ENCODE data around the gene PITPNM2.

PITPNM2 gene

GRCh38 chr12:123121670-123122069 lies 29.2 kb downstream of the PITPNM2 start:
- no peak for TF ChIP-seq ZNF274 (IDR thresholded peaks at IDR 0.05; ENCODE audit: low read depth, low read length)
- no peak overlapping the region for H3K4me3 ChIP-seq (ENCODE audit: low read length)

- no peak for TF ChIP-seq ZNF274 (IDR thresholded peaks at IDR 0.05; ENCODE audit: low read depth, low read length)
- H3K4me3 ChIP-seq (ENCODE audit: low read length) = no peak overlapping the region
Observed at GRCh38 chr12:123120452-123121166, 30.3 kb downstream of the PITPNM2 start.

GRCh38 chr12:123119808-123120207 lies 31.1 kb downstream of the PITPNM2 start:
- no peak overlapping the region for H3K4me3 ChIP-seq (ENCODE audit: low read length)
- no peak for TF ChIP-seq ZNF274 (IDR thresholded peaks at IDR 0.05; ENCODE audit: low read depth, low read length)

- no peak overlapping the region for H3K4me3 ChIP-seq (ENCODE audit: low read length)
- no peak for TF ChIP-seq ZNF274 (IDR thresholded peaks at IDR 0.05; ENCODE audit: low read depth, low read length)
Observed at GRCh38 chr12:123118497-123118896, 32.4 kb downstream of the PITPNM2 start.

- TF ChIP-seq ZNF274 (IDR thresholded peaks at IDR 0.05; ENCODE audit: low read depth, low read length) = no peak
- H3K4me3 ChIP-seq (ENCODE audit: low read length) = no peak overlapping the region
Observed at GRCh38 chr12:123115409-123116121, 35.3 kb downstream of the PITPNM2 start.

- H3K4me3 ChIP-seq (ENCODE audit: low read length) = no peak overlapping the region
- no peak for TF ChIP-seq ZNF274 (IDR thresholded peaks at IDR 0.05; ENCODE audit: low read depth, low read length)
Observed at GRCh38 chr12:123114304-123115083, 36.4 kb downstream of the PITPNM2 start.

- H3K4me3 ChIP-seq (ENCODE audit: low read length) = no peak overlapping the region
- no peak for TF ChIP-seq ZNF274 (IDR thresholded peaks at IDR 0.05; ENCODE audit: low read depth, low read length)
Observed at GRCh38 chr12:123113026-123113425, 37.9 kb downstream of the PITPNM2 start.

- TF ChIP-seq ZNF274 (IDR thresholded peaks at IDR 0.05; ENCODE audit: low read depth, low read length) = no peak
Observed at GRCh38 chr12:123111498-123112165, 39.3 kb downstream of the PITPNM2 start.

GRCh38 chr12:123109319-123109772 lies 41.5 kb downstream of the PITPNM2 start:
- TF ChIP-seq ZNF274 (IDR thresholded peaks at IDR 0.05; ENCODE audit: low read depth, low read length) = no peak
- H3K4me3 ChIP-seq (ENCODE audit: low read length) = no peak overlapping the region

More at GRCh38 chr12:123111498-123112165, 39.3 kb downstream of the PITPNM2 start:
- H3K4me3 ChIP-seq (ENCODE audit: low read length) = no peak overlapping the region

- no peak overlapping the region for H3K4me3 ChIP-seq (ENCODE audit: low read length)
- no peak for TF ChIP-seq ZNF274 (IDR thresholded peaks at IDR 0.05; ENCODE audit: low read depth, low read length)
Observed at GRCh38 chr12:123108682-123109066, 42.2 kb downstream of the PITPNM2 start.

GRCh38 chr12:123107926-123108681 lies 42.8 kb downstream of the PITPNM2 start:
- no peak for TF ChIP-seq ZNF274 (IDR thresholded peaks at IDR 0.05; ENCODE audit: low read depth, low read length)
- no peak overlapping the region for H3K4me3 ChIP-seq (ENCODE audit: low read length)

- no peak for TF ChIP-seq ZNF274 (IDR thresholded peaks at IDR 0.05; ENCODE audit: low read depth, low read length)
- H3K4me3 ChIP-seq (ENCODE audit: low read length) = no peak overlapping the region
Observed at GRCh38 chr12:123106640-123107359, 44.1 kb downstream of the PITPNM2 start.
